ENCODE data around the gene DUSP10.

The DUSP10 gene

DNA sequence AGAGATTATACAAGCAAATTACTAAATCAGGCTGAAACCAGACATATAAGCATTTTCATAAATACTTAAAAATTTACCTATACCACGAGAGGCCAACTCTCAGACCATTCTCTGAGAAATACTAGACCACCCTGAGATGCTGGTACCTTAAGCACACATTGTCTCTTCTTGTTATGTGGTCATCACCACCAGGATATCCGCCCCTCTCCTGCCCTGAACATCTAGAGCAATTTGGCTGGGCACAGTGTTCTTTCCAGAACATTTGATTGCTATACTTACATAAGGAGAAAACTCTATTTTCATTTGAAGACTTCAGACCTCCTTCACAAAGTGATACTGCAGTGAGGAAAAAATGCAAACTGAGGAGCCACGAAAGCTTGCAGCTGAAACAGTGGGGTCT lies 36.2 kb upstream of the DUSP10 start:
- TF ChIP-seq, protein P1, sequence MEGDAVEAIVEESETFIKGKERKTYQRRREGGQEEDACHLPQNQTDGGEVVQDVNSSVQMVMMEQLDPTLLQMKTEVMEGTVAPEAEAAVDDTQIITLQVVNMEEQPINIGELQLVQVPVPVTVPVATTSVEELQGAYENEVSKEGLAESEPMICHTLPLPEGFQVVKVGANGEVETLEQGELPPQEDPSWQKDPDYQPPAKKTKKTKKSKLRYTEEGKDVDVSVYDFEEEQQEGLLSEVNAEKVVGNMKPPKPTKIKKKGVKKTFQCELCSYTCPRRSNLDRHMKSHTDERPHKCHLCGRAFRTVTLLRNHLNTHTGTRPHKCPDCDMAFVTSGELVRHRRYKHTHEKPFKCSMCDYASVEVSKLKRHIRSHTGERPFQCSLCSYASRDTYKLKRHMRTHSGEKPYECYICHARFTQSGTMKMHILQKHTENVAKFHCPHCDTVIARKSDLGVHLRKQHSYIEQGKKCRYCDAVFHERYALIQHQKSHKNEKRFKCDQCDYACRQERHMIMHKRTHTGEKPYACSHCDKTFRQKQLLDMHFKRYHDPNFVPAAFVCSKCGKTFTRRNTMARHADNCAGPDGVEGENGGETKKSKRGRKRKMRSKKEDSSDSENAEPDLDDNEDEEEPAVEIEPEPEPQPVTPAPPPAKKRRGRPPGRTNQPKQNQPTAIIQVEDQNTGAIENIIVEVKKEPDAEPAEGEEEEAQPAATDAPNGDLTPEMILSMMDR (IDR thresholded peaks at IDR 0.05): no peak
- no peak for DNase-seq
- Mint-ChIP-seq H3K9me3 (no peaks in the 10 kb centered on the region), H3K4me1 (peaks cover 9% of the 10 kb centered on the region), H3K36me3 (ENCODE audit: low read depth) (no peaks in the 10 kb centered on the region), H3K27ac (no peak overlapping the region), H3K27me3 (ENCODE audit: low read depth, poor library complexity) (peaks cover 14% of the 10 kb centered on the region), H3K4me3 (no peak overlapping the region)

DNA sequence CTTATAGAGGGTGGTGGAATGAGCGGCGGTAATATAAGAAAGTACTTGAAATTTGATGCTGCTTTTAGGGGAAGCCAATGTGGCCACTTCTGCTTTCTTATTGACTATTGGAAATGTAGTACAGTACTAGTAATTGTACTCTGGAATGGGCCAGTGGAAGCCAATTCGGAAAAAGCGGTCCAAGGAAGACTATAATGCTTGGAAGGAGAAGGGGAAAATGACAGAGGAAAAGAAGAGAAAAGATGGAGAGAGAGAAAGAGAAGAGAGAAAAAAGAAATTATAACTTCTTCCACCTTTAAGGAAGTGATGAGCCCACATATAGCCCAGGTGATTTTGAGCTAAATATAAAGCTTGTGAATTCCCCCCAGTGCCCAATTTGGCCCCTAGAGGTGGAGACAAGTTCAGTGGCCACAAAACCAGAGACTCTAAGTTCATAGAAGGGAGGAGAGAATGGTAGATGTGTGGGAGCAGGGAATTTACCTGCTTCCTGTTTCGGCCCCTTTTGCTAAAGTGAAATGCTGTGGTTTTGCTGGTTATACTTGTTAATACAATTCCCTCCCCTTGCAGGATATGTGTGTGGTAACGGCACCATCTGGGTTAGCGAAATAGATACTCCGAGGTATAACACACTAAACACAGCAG lies 35.7 kb upstream of the DUSP10 start:
- H3K4me1 Mint-ChIP-seq: peaks cover 9% of the 10 kb centered on the region
- no peak overlapping the region for H3K4me3 Mint-ChIP-seq
- H3K27ac Mint-ChIP-seq: no peak overlapping the region
- TF ChIP-seq, protein P1 (IDR thresholded peaks at IDR 0.05): no peak
- H3K27me3 Mint-ChIP-seq (ENCODE audit: low read depth, poor library complexity): peaks cover 12% of the 10 kb centered on the region
- no peak for DNase-seq
- H3K9me3 Mint-ChIP-seq: no peaks in the 10 kb centered on the region
- no peaks in the 10 kb centered on the region for H3K36me3 Mint-ChIP-seq (ENCODE audit: low read depth)

DNA sequence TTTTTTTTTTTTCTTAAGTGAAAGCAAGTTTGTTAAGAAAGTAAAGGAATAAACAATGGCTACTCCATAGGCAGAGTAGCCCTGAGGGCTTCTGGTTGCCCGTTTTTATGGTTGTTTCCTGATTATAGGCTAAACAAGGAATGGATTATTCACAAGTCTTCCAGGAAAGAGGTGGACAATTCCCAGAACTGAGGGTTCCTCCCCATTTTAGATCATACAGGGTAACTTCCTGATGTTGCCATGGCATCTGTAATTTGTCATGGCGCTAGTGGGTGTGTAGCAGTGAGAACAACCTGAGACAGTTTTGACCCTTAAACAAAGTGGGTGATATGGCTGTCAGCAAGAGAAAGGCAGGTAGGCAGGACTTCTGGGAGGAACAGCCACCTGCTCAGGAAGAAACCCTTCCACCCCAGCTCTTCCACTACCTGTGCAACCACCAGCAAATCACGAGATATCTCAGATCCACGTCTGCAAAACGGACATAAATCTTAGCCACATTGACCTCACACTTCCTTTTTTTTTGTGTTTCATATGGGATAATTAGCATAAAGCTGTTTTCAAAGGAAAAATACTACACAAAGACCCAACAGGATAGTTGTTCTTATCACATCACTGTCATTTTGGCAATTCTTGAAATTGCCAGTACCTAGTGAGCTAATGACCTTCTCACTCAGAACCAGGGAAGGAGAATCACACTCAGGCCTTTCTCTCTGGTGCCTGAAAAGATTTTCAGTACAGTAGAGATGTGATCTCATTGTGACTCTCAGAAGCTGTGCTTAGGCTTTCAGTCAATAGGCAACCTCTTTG lies 34.8 kb upstream of the DUSP10 start:
- DNase-seq: no peak
- Mint-ChIP-seq H3K4me3 (no peak overlapping the region), H3K4me1 (peaks cover 9% of the 10 kb centered on the region), H3K27me3 (ENCODE audit: low read depth, poor library complexity) (peaks cover 6% of the 10 kb centered on the region), H3K27ac (no peak overlapping the region), H3K36me3 (ENCODE audit: low read depth) (no peaks in the 10 kb centered on the region), H3K9me3 (no peaks in the 10 kb centered on the region)
- TF ChIP-seq, protein P1 (IDR thresholded peaks at IDR 0.05): no peak

DNA sequence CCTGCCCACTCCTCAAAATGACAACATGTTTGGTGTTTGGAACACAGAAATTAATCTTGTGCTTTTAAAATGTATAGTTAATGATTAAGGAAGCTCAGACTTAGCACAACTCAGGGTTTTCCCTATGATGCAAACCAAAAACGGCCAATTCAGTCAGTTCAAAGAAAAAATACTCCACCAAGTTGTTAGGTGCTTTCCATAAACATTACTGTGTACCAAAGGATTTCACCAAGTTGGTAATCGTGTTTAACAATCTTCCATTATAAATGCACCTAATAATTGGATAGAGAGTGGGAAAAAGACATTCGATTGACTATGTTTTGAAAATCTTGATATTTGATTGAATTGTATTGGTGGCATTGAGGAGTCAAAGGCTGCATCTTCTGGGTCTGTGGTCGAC lies 33.3 kb upstream of the DUSP10 start:
- Mint-ChIP-seq H3K27ac (no peak overlapping the region), H3K27me3 (ENCODE audit: low read depth, poor library complexity) (peaks cover 6% of the 10 kb centered on the region), H3K4me3 (no peak overlapping the region), H3K4me1 (peaks cover 9% of the 10 kb centered on the region), H3K36me3 (ENCODE audit: low read depth) (no peaks in the 10 kb centered on the region), H3K9me3 (no peaks in the 10 kb centered on the region)
- DNase-seq: no peak
- TF ChIP-seq, protein P1 (IDR thresholded peaks at IDR 0.05): no peak

DNA sequence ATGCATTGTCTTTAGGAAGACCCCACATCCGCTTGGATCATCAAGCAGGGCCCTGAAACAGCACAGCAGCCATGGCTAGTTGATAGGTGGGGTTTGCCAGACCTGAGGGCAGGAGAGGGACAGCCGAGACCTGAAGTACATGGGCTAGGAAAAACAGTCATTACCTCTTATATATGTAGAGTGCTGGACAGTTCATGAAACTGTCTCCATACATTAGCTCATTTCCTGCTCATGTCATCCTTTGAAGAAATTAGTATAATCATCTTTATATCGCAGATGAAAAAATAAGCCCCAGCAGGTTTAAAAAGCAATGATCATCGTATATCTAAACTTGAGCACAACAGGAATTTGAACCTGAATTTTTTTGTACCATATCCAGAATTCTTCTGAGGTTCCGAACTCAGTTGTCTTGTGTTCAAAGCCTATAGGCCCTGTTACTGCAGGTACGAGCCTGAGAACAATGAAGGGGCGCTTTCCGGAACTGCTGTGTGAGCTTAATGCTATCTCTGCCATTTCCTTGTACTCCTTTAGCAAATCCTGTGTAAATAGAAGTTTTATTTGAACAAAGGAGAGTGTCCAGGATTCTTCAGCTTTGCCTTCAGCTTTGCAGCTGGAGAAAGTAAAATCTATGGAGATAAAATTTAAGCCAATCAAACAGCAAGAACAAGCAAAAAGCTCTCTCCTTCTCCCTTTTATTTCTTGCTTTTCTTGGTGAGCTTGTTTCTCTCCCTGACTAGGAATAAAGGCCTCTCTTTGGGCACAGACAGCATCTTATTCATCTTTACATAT lies 32.4 kb upstream of the DUSP10 start:
- H3K9me3 Mint-ChIP-seq: no peaks in the 10 kb centered on the region
- H3K36me3 Mint-ChIP-seq (ENCODE audit: low read depth): no peaks in the 10 kb centered on the region
- no peak overlapping the region for H3K4me3 Mint-ChIP-seq
- peaks cover 9% of the 10 kb centered on the region for H3K4me1 Mint-ChIP-seq
- TF ChIP-seq, protein P1 (IDR thresholded peaks at IDR 0.05): no peak
- H3K27ac Mint-ChIP-seq: no peak overlapping the region
- H3K27me3 Mint-ChIP-seq (ENCODE audit: low read depth, poor library complexity): peaks cover 5% of the 10 kb centered on the region
- no peak for DNase-seq
